NCI-H2107 treated with DMSO at 0.1 percent for 48 hours (cell line): ENCODE measurements around the gene AMBRA1.

Experiments
- DNase-seq: peaks from one replicate; lab custom pipeline; 2025; ENCODE audit not compliant: unreplicated experiment; lab: John Stamatoyannopoulos, UW

The AMBRA1 gene

GRCh38 chr11:46450846-46451477 lies 142.9 kb downstream of the AMBRA1 start:
- DNase-seq, result no peak

GRCh38 chr11:46447544-46447943 lies 146.3 kb downstream of the AMBRA1 start:
- no peak for DNase-seq

GRCh38 chr11:46445920-46446771 lies 147.7 kb downstream of the AMBRA1 start:
- DNase-seq, result peak; percentile 78

- no peak for DNase-seq
These were observed 148.5 kb downstream of the AMBRA1 start for GRCh38 chr11:46445192-46445919.

- no peak for DNase-seq
These were observed 149.5 kb downstream of the AMBRA1 start for GRCh38 chr11:46444305-46444704.

- no peak for DNase-seq
These were observed 155.6 kb downstream of the AMBRA1 start for GRCh38 chr11:46438211-46438610.

- no peak for DNase-seq
These were observed 156.6 kb downstream of the AMBRA1 start for GRCh38 chr11:46437122-46437689.

GRCh38 chr11:46436113-46436512 lies 157.7 kb downstream of the AMBRA1 start:
- no peak for DNase-seq

GRCh38 chr11:46435679-46436078 lies 158.1 kb downstream of the AMBRA1 start:
- DNase-seq, result no peak

GRCh38 chr11:46431211-46431610 lies 162.6 kb downstream of the AMBRA1 start:
- DNase-seq, result no peak

- DNase-seq, result no peak
These were observed 164.1 kb downstream of the AMBRA1 start for GRCh38 chr11:46429717-46430116.

GRCh38 chr11:46427364-46427763 lies 166.5 kb downstream of the AMBRA1 start:
- no peak for DNase-seq

- no peak for DNase-seq
These were observed 167.4 kb downstream of the AMBRA1 start for GRCh38 chr11:46426233-46426991.

- no peak for DNase-seq
These were observed 171.2 kb downstream of the AMBRA1 start for GRCh38 chr11:46422588-46422987.

- DNase-seq, result no peak
These were observed 172.5 kb downstream of the AMBRA1 start for GRCh38 chr11:46421257-46421880.

- no peak for DNase-seq
These were observed 173.3 kb downstream of the AMBRA1 start for GRCh38 chr11:46420513-46420912.

- DNase-seq, result no peak
These were observed 175.1 kb downstream of the AMBRA1 start for GRCh38 chr11:46418751-46419150.

GRCh38 chr11:46417711-46418110 lies 176.1 kb downstream of the AMBRA1 start:
- no peak for DNase-seq

GRCh38 chr11:46414879-46415278 lies 178.9 kb downstream of the AMBRA1 start:
- DNase-seq, result peak; percentile 86

GRCh38 chr11:46414466-46414796 lies 179.4 kb downstream of the AMBRA1 start:
- peak; percentile 95 for DNase-seq
